Measurements from ENCODE around the gene DIS3L2.
"Not testable (repeated sequence)": the region's sequence is repeated elsewhere in the genome, so short reads cannot be mapped to it uniquely, and the experiment has no call there.

Gene DIS3L2

DNA sequence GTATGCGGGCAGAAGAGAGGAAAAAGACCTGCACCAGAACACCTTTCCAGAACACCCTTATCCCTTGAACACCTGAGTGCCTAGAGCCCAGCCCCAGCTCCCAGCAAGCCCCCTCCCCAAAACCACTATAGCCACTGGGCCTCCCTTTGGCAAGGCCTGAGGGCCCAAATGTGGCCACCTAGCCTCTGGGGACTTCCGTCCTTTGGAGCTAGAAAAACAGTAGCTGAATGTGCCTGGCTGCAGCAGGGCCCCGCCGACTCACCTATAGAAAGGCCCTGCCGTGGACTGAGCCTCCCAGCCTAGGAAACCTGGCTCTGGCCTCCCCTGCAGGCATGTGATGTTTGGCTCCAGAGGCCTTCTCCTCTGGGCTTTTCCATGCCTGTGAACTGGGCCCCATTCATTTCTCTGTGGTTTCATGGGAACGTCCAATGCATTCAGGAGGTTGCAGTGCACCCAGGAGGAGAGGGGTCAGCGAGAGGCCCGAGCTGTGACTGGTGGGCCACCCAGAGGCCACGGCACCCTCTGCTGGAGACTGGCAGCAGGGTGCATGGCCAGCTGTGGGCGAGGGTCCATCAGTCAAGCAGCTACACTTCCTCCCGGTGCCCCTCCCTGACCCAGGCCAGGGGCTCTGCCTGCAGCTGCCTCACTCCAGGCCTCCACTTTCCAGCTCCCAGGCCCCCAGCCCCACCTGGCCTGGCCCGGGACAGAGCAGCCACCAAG, 401.7 kb downstream of the DIS3L2 start:
- DNase-seq = not testable (repeated sequence)

DNA sequence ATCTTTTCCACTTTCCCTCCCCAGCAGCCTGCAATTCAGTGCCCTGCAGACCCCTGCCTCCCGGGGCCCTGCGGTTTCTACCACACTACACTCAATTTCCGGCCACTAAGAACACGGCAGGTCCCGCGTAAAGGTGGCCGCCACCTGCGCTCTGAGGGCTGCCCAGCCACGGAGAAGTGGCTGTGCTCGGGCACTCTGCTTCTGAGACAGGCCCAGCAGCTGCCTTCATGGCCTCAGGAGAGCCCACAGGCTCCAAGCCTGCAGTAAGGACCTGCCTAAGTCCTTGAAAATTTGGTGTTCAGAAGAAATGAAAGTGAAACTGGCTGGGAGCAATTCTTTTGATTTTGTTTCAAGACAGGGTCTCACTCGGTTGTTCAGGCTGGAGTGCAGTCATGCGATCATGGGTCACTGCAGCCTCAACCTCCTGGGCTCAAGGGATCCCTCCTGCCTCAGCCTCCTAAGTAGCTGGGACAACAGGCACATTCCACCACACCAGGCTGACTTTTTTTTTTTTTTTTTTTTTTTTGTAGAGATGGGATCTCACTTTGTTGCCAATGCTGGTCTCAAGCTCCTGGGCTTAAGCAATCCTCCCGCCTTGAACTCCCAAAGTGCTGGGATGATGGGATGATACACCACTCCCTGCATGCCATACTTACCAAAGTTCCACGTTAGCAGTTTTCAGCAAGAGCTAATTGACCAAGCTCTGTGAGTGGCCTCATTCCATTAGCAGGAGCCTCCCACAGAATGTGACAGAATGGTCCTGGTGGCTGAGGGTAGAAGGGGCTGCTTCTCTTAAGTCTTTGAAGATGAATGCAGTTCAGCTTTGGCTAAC, 402.5 kb downstream of the DIS3L2 start:
- no peak for DNase-seq

DNA sequence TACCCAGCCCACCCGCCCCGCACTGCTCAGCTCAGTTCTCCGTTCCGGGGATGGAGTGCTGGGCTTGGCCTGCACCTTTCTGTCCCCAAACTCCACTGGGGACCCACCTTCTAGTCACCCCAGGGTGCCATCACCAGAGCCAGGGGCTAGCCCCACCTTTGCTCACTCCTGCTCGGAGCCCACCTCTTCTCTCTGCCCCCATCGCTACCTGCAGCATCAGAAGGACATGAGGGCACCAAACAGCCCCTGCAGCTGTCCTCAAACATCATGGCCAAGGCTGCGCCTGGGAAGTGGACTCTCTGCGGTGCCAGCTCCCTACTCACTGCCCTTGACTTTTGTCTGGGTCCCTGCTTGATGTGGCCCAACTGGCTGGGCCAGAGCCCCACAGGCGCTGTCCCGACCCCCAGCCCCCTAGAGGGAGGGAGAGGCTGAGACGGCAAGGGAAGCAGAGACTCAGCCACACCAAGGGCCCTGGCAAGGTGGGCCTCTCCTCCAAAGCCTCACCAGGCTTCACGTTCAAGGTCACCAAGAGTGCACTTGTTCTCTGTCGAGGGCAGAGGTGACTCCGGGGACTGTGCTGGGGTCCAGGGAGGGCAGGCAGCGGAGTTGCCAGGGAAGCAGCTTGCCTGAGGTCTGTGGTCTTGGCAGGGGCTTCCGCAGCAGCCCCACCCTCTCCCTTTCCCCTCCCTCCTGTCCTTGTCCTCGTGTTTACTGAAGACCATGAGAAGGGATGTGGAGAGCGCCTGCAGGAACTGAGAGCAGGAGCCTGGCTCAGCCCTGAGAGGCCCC, 403.5 kb downstream of the DIS3L2 start:
- DNase-seq = not testable (repeated sequence)

DNA sequence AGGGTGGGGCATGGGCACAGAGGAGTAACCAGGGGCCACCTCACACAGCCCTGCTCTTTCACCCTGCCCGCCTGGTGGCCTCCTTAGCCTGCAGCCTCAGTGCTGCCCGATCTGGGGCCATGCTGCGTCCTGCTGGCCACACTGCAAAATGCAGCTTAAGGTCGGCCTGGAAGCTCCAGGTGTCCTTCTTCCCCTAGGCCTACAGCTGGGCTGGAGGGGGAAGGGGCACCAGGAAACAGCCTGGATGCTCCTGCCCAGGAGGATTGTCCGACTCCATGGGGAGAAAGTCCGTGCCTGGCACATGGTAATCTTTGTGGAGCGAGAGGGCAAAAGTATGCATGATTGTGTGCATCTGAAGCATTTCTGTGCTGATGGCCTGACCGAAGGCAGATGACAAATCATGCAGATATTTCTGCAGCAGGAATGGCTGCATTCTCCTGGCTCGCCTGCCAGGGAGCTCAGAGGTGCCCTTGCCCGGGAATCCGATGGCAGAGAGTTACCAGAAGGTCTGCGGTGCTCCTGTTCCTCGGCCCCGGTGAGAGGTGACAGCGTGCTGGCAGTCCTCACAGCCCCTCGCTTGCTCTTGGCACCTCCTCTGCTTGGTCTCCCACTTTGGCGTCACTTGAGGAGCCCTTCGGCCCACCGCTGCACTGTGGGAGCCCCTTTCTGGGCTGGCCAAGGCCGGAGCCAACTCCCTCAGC, 404.3 kb downstream of the DIS3L2 start:
- DNase-seq = no peak

DNA sequence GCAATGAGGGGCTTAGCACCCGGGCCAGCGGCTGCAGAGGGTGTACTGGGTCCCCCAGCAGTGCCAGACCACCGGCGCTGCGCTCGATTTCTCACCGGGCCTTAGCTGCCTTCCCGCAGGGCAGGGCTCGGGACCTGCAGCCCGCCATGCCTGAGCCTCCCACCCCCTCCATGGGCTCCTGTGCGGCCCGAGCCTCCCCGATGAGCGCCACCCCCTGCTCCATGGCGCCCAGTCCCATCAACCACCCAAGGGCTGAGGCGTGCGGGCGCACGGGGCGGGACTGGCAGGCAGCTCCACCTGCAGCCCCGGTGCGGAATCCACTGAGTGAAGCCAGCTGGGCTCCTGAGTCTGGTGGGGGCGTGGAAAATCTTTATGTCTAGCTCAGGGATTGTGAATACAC, 404.9 kb downstream of the DIS3L2 start:
- not testable (repeated sequence) for DNase-seq

DNA sequence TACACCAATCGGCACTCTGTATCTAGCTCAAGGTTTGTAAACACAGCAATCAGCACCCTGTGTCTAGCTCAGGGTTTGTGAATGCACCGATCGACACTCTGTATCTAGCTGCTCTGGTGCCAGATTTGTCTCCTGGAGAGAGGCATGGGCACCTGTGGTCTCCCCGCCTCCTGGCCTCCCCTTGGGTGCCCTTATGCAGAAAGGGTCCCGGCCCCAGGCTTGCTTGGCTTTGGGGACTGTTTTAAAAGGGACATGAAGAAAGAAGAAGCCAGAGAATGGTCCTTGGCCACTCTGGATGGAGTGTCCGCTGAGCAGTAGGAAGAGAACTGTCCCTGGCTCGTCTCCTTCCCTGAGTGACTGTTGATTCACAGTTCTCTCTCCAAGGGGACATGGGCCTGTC, 405.5 kb downstream of the DIS3L2 start:
- DNase-seq = no peak

DNA sequence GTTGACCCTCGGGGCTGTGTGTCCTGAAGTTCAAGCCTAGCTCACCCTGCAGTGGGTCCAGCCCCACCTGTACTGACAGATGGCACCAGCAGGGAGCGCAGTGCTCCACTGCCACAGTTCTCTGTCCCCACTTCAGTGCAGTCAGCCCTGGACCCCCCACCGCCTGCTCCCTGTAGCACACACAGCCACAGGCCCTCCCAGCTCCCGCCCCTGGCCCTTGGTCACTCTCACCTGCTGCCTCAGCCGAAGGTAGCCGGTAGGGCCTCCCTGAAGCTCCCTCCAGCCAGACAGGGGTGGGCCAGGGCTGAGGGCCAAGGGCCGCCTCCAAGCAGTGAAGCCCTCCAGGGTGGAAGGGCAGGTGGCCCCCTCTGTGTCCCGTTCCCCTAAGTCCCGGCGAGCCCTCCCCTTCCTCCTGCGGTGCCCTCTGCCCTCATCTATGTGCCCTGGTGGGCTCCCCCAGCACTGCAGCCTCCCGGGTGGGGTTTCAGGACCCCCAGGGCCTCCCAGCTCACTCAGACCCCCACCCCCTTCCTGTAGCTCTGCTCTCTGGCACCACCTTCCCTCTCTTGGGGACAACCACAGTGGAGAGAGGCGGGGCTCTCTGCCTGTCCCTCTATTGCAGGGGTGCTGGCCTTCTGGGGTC, 406.2 kb downstream of the DIS3L2 start:
- no peak for DNase-seq

DNA sequence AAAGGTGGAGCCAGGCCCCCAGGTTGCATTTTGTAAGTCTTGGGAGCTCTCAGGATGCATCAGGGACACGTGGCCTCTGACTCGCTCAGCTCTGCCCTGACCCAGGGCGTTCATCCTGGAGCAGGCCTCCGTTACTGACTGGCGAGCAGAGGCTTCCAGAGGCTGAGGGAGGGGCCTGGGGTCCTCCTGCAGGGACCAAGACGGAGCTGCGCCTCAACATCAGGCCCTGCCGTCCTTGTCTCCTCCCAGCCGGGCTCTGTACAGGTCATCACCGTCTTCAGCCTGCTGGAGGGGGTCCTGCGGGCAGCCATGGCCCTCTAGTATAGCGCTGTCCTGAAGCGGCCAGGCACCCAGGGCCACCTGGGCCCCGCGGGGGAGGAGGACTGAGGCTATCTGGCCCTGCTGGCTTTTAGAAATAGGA, 406.8 kb downstream of the DIS3L2 start:
- DNase-seq = no peak

DNA sequence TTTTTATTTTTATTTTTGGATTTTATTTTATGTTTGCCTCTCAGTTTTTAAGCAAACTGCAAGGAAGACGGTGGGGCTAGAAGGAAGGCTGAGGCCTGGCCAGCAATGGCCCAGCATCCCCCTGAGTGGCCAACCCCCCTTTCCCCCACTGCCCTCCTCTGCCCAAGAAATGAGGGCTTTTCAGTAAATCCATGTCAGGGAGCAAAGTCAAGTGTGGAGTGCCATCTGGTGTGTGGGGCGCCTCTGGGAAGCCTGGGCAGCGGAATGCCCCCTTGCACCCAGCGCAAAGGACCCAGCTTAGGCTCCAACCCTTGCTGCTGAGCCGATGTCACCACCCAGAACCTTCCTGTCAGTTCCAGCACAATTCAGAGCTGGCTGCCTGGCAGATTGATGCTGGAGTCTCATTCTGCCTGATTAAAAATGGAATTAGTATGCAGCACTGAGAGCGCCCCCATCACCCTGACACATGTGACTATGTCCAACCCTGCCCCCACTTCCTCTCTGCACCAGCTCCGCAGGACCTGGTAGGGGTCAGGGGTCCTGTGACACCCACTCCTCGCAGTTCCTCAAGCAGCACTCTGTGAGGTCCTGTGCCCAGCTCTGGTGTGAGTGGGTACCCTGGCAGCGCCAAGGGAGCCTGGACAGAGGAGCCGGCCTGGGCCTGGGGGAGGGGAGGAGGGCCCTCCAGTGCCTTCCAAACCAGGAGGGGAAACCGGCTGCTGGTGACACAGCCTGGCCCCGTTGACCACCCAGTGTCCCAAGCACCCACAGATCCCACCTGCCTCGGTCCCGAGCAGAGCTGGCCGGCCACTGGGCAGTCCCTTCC, 407.8 kb downstream of the DIS3L2 start:
- DNase-seq = no peak

DNA sequence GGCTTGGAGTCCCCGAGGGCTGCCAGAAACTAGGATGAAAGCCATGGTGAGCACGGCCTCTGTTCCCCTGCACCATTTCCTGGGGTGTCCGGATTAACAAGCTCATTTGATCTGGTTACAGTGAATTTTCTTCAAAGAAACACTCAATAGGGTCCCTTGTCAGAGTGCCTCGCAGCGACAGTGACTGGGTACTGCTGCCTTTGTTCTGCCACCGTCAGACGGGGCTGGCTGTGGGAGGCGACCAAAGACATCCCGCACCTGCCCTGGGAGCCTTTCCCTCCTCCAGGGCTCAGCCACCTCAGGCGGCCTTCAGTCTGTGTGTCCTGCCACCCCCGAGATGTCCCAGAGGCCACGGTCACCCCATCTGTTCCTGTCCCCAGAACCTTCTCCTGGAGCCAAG, 408.5 kb downstream of the DIS3L2 start:
- not testable (repeated sequence) for DNase-seq

DNA sequence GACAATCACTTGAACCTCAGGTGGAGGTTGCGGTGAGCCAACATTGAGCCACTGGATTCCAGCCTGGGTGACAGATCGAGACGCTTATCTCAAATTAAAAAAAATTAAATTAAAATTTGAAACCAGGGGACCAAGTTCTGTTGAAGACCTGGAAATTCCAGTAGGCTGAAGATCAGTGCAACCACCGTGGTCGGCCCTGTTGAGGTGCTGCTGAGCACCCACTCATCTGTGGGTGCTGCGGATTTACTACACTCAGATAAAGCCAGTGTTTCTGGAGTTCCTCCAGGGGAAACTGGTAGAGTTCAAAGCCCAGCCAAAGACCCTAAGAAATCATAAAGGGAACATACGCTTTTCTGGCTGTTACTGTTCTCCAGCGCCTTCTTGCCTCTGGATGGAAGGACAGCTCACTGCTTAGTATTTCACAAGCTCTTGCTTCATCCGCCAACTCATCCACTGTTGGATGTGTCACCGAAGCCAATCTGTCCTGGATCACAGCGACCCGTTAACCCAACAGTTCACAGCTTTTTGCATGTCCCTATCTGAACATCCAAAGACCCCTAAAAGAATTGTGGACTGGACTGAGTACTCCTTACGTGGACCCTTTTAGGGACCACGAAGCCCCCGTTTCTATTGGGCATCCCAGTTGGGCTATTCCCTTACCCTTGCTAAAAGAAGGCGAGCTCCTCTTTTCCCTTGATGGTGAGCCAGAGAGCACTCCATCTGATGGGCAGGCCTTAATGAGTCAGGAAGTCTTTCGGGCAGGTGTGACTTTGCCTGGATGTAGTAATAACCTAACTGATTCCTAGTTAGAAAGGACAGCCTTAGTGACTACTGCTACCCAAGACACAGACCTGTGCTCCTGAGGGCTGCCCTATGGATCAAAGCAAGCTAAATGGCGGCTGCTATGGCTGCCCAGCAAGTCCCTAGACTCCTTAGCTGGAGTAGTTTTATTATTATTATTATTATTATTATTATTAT, 411.0 kb downstream of the DIS3L2 start:
- DNase-seq = no peak

DNA sequence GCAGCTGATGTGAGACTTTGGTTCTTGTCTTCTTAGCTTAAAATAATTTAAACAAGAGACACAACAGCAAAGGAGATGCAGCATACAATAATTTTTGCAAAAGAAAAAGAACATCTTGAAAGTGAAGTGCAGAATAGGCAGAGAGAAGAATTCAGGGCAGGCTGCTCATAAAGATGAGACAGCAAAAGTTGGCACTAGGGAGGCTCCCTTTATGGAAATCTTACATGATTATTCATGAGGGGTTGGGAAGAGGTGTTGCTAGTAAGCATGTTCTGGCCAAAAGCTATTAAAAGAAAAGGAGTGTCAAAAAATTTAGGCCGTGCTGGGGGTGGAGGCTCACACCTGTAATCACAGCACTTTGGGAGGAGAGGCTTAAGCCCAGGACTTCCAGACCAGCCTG, 412.8 kb downstream of the DIS3L2 start:
- no peak for DNase-seq

DNA sequence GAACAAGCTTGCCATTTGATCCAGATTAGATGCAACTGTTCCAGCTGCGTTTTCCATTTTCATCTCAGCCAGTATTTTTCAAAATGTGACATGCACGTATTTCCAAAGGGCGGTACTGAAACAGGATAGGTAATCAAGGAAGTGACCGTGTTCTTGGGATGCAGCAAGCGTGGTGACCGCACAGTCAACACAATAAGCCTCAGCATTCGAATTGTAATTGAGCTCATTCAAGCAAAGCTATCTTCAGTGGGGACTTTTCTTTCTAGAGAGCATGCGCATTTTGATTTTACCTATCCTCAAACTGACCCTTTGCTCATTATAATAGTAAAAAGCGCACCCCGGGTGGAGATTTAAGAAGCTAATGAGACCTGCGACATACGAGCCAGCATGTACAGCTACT, 413.7 kb downstream of the DIS3L2 start:
- DNase-seq = no peak

DNA sequence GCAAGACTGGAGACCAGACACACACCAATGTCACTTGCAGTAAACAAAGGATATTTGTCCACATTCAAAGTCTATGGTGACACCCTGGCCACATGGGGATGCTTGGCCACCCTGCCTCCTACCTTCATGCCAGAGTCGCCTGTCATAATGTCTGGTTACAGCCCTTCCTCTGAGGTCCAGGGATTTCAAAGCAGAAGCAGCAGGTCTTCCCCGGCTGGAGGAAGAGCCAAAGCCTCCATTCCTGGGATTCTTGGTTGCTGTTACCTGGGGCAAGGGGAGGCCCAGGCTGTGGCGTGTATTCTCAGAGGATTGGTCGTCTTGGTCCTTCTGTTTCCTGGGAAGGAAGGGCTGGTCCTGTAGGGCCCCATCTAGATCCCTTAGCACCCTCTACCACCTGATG, 414.7 kb downstream of the DIS3L2 start:
- no peak for DNase-seq

DNA sequence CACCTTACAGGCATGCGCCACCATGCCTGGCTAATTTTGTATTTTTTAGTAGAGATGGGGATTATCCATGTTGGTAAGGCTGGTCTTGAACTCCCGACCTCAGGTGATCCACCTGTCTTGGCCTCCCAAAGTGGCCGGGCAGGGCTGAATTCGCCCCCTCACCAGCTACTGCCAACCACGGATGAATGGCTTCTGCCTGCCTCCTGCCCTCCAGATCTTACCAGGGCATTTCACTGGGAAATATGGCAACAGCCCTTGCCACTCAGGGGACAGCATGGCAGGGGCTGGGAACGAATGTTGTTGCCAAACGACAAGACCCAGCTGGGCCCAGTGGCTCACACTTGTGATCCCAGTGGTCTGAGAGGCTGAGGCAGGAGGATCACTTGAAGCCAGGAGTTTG, 415.2 kb downstream of the DIS3L2 start:
- DNase-seq = no peak

DNA sequence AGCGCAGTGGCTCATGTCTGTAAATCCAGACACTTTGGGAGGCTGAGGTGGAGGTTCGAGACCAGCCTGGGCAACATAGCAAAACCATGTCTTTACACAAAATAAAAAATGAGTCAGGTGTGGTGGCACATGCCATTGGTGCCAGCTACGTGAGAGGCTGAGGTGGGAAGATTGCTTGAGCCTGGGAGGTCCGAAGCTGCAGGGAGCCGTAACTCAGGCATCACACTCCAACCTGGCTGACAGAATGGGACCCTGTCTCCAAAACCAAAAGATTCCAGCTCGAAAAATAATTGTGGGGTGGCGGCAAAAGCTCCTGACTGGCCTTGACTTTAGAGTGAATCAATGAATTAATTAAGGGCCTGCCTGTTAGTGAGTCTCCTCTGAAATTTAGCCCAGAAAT, 415.8 kb downstream of the DIS3L2 start:
- DNase-seq = no peak

DNA sequence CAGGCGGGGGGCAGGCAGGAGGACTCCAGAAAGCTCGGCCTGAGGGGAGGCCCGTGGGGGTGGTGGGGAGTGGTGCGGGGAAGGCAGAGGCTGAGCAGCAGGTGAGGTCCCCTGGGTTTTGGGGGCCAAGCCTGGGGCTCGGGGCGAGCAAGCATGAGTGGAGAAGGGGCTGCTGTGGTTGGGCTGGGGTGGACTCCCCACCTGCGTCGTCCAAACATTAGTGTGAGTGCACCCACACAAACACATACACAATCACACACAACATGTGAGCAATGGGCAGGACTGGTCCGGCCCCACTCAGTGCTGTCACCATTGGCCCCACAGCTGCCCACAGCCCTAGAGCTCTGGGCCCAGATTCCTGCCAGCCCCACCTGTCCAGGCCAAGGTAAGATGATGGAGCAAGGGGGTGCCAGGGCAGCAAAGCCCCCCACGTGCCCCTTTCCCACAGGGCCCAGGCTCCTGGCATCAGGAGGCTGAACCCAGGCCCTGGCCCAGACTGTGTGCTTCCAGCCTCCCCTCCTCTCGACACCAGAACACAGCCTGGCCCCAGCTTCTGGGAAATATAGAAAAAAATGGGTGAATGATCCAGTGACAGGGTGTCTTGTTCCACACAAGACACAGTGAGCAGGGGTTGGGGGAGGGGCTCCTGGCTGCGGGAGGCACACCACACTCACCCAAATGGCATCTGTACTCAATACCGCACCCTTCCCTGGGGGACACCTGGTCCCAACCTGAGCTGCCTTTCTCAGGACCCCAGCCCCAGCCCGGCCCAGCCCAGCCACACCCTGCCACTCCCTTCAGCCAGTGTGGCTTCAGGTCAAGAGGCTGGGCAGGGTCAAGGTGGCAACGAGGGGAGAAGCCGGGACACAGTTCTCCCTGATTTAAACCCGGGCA, 416.6 kb downstream of the DIS3L2 start:
- no peak for DNase-seq

DNA sequence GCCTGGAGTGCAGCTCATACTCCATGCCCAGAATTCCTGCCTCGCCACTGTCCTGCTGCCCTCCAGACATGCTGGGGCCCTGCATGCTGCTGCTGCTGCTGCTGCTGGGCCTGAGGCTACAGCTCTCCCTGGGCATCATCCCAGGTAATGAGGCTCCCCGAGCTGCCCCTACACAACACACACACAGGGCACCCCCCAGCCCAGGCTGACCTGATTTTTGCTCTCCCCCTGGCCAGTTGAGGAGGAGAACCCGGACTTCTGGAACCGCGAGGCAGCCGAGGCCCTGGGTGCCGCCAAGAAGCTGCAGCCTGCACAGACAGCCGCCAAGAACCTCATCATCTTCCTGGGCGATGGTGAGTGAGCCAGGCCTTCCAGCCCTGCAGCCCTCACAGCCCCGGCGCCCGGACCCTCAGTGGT, 417.2 kb downstream of the DIS3L2 start, which contains the start of gene ALPP:
ALPP (plus strand) TSS at position 17 of the 417 bp plus-strand sequence; CDS start at position 69, 52 bp downstream.
- not testable (repeated sequence) for DNase-seq
